ENCODE data around the gene SLC44A1. TPM values are rescaled to one million over a fixed set of nuclear protein-coding genes. Genes with fewer than 3 reads are reported as not detected.

SLC44A1 gene
- total and polyA plus RNA-seq, 2 experiments from 2014 or later = 30.4 to 52.6 TPM

- in situ Hi-C loops (cut with MboI) = no loop called here
- Histone ChIP-seq H4K20me1 (ENCODE audit: insufficient read depth) (no peaks in the 10 kb centered on the region), H3K79me2 (ENCODE audit: insufficient read depth) (no peaks in the 10 kb centered on the region), H3K27ac (no peak overlapping the region), H3K4me2 (ENCODE audit: unreplicated experiment) (no peak overlapping the region), H3K9me2 (ENCODE audit: insufficient read depth) (no peaks in the 10 kb centered on the region), H3K27me3 (replicated peaks; ENCODE audit: insufficient read depth) (no peaks in the 10 kb centered on the region), H3K9me3 (ENCODE audit: low read depth) (no peaks in the 10 kb centered on the region), H3K9ac (no peak overlapping the region), H3K36me3 (ENCODE audit: low read depth) (0 out of 2 replicates have a peak, but pooled peaks cover 8% of the 10 kb centered on the region), H3K4me1 (ENCODE audit: insufficient read depth) (no peaks in the 10 kb centered on the region), H3K4me3 (no peak overlapping the region), H2AFZ (no peak overlapping the region), H3F3A (ENCODE audit: insufficient read depth) (no peaks in the 10 kb centered on the region)
- DNase-seq = no peak
- 100% methylated on average over 1 of the region's 1 CpG for WGBS, 2 experiments (ENCODE audit: low coverage in 1 of 2, low lambda C conversion rate in 2 of 2, missing lambda C conversion rate in 2 of 2)
- no peak for TF ChIP-seq EZH2 (IDR thresholded peaks at IDR 0.05; ENCODE audit: insufficient read depth, poor library complexity, severe bottlenecking)
- no peak for TF ChIP-seq EZH2phosphoT487 (IDR thresholded peaks at IDR 0.05; ENCODE audit: insufficient read depth, low read depth)
Observed at GRCh38 chr9:105392531-105392930, 148.1 kb downstream of the SLC44A1 start.

GRCh38 chr9:105393576-105394344, 149.3 kb downstream of the SLC44A1 start:
- DNase-seq = no peak
- 0 out of 2 replicates have a peak, but pooled peaks cover 3% of the 10 kb centered on the region for H3K36me3 ChIP-seq (ENCODE audit: low read depth)
- no peak overlapping the region for H3K9ac ChIP-seq
- 96% methylated on average over 4 of the region's 4 CpGs for WGBS, 2 experiments (ENCODE audit: low coverage in 1 of 2, low lambda C conversion rate in 2 of 2, missing lambda C conversion rate in 2 of 2)
- no peaks in the 10 kb centered on the region for H3K27me3 ChIP-seq (replicated peaks; ENCODE audit: insufficient read depth)
- H3K9me2 ChIP-seq (ENCODE audit: insufficient read depth) = no peaks in the 10 kb centered on the region
- no peak overlapping the region for H3K4me2 ChIP-seq (ENCODE audit: unreplicated experiment)
- no peak overlapping the region for H3K4me3 ChIP-seq
- H3K9me3 ChIP-seq (ENCODE audit: low read depth) = no peaks in the 10 kb centered on the region
- H3K27ac ChIP-seq = no peak overlapping the region
- H2AFZ ChIP-seq = no peak overlapping the region
- in situ Hi-C loops (cut with MboI) = no loop called here
- TF ChIP-seq EZH2 (IDR thresholded peaks at IDR 0.05; ENCODE audit: insufficient read depth, poor library complexity, severe bottlenecking) = no peak
- no peak for TF ChIP-seq EZH2phosphoT487 (IDR thresholded peaks at IDR 0.05; ENCODE audit: insufficient read depth, low read depth)
- H4K20me1 ChIP-seq (ENCODE audit: insufficient read depth) = no peaks in the 10 kb centered on the region
- no peaks in the 10 kb centered on the region for H3F3A ChIP-seq (ENCODE audit: insufficient read depth)
- H3K79me2 ChIP-seq (ENCODE audit: insufficient read depth) = no peaks in the 10 kb centered on the region
- H3K4me1 ChIP-seq (ENCODE audit: insufficient read depth) = no peaks in the 10 kb centered on the region

- Histone ChIP-seq H2AFZ (no peak overlapping the region), H3K27me3 (replicated peaks; ENCODE audit: insufficient read depth) (no peaks in the 10 kb centered on the region), H3K4me2 (ENCODE audit: unreplicated experiment) (no peak overlapping the region), H3K9me3 (ENCODE audit: low read depth) (no peaks in the 10 kb centered on the region), H3K79me2 (ENCODE audit: insufficient read depth) (no peaks in the 10 kb centered on the region), H4K20me1 (ENCODE audit: insufficient read depth) (no peaks in the 10 kb centered on the region), H3K4me3 (no peak overlapping the region), H3K9me2 (ENCODE audit: insufficient read depth) (no peaks in the 10 kb centered on the region), H3K4me1 (ENCODE audit: insufficient read depth) (no peaks in the 10 kb centered on the region), H3K36me3 (ENCODE audit: low read depth) (no peaks in the 10 kb centered on the region), H3F3A (ENCODE audit: insufficient read depth) (no peaks in the 10 kb centered on the region), H3K27ac (no peak overlapping the region), H3K9ac (no peak overlapping the region)
- no peak for DNase-seq
- no peak for TF ChIP-seq EZH2 (IDR thresholded peaks at IDR 0.05; ENCODE audit: insufficient read depth, poor library complexity, severe bottlenecking)
- no peak for TF ChIP-seq EZH2phosphoT487 (IDR thresholded peaks at IDR 0.05; ENCODE audit: insufficient read depth, low read depth)
- WGBS, 2 experiments (ENCODE audit: low coverage in 1 of 2, low lambda C conversion rate in 2 of 2, missing lambda C conversion rate in 2 of 2) = 56 to 63% methylated on average over 3 of the region's 3 CpGs
- in situ Hi-C loops (cut with MboI) = no loop called here
Observed at GRCh38 chr9:105396441-105396840, 152.0 kb downstream of the SLC44A1 start.

- H4K20me1 ChIP-seq (ENCODE audit: insufficient read depth) = no peaks in the 10 kb centered on the region
- in situ Hi-C loops (cut with MboI) = no loop called here
- no peak for TF ChIP-seq EZH2phosphoT487 (IDR thresholded peaks at IDR 0.05; ENCODE audit: insufficient read depth, low read depth)
- H3F3A ChIP-seq (ENCODE audit: insufficient read depth) = no peaks in the 10 kb centered on the region
- no peaks in the 10 kb centered on the region for H3K79me2 ChIP-seq (ENCODE audit: insufficient read depth)
- H3K9ac ChIP-seq = no peak overlapping the region
- no peaks in the 10 kb centered on the region for H3K27me3 ChIP-seq (replicated peaks; ENCODE audit: insufficient read depth)
- no peaks in the 10 kb centered on the region for H3K9me2 ChIP-seq (ENCODE audit: insufficient read depth)
- no peaks in the 10 kb centered on the region for H3K9me3 ChIP-seq (ENCODE audit: low read depth)
- H3K36me3 ChIP-seq (ENCODE audit: low read depth) = no peaks in the 10 kb centered on the region
- no peak overlapping the region for H3K4me2 ChIP-seq (ENCODE audit: unreplicated experiment)
- no peak overlapping the region for H3K4me3 ChIP-seq
- H3K27ac ChIP-seq = no peak overlapping the region
- no peak overlapping the region for H2AFZ ChIP-seq
- WGBS, 2 experiments (ENCODE audit: low coverage in 1 of 2, low lambda C conversion rate in 2 of 2, missing lambda C conversion rate in 2 of 2) = 88 to 93% methylated on average over 3 of the region's 3 CpGs
- DNase-seq = no peak
- H3K4me1 ChIP-seq (ENCODE audit: insufficient read depth) = no peaks in the 10 kb centered on the region
Observed at GRCh38 chr9:105396901-105397300, 152.4 kb downstream of the SLC44A1 start.

Data from GM23248 (cell line).